Activated CD8-positive, alpha-beta T cell treated with anti-CD3 and anti-CD28 coated beads for 36 hours (primary cell): Measurements from ENCODE around the gene CD109. TPM values are rescaled to one million over a fixed set of nuclear protein-coding genes. Genes with fewer than 3 reads are reported as not detected.

ENCODE experiments used
- ATAC-seq: fragments of 200-7000 bp; cut with Tn5 transposase; one replicate; pipeline ENCODE4 v1.10.0; 2021; ENCODE audit warnings: mild to moderate bottlenecking, moderate library complexity
- CTCF ChIA-PET: fragments of 350-600 bp; sonication (Branson Sonifier 250); formaldehyde crosslinking; loops from one replicate; lab custom pipeline; 2021; ENCODE audit warnings: antibody characterized with exemption; lab: Charles Lee
- POLR2A ChIA-PET: fragments of 350-600 bp; sonication (Branson Sonifier 250); formaldehyde crosslinking; loops from one replicate; lab custom pipeline; 2021; ENCODE audit warnings: antibody characterized with exemption; lab: Charles Lee
- DNase-seq: peaks from one replicate; pipeline ENCODE4 v3.0.0-alpha.2; 2020
- H3K27ac Mint-ChIP-seq: one replicate; pipeline ENCODE4 v1.8.0; 2021; ENCODE audit warnings: mild to moderate bottlenecking, mixed read lengths
- H3K27me3 Mint-ChIP-seq: one replicate; pipeline ENCODE4 v1.8.0; 2021; ENCODE audit warnings: mixed read lengths
- H3K36me3 Mint-ChIP-seq: one replicate; pipeline ENCODE4 v1.8.0; 2021; ENCODE audit warnings: low read depth, mixed read lengths
- H3K4me1 Mint-ChIP-seq: one replicate; pipeline ENCODE4 v1.8.0; 2021; ENCODE audit warnings: low read depth, mixed read lengths
- H3K4me3 Mint-ChIP-seq: one replicate; pipeline ENCODE4 v1.8.0; 2021; ENCODE audit warnings: mild to moderate bottlenecking, moderate library complexity, mixed read lengths
- H3K9me3 Mint-ChIP-seq: one replicate; pipeline ENCODE4 v1.8.0; 2021; ENCODE audit warnings: mixed read lengths
- intact Hi-C: fragments of 100-400 bp; cut with micrococcal nuclease; formaldehyde crosslinking; loops from one replicate; pipeline ENCODE4 v1.10.0; 2022
- total RNA-seq, 2 experiments: library from RNA; stranded (reverse); gene quantifications; one replicate each; pipeline ENCODE4 v1.2.3, GENCODE V29; 2021
- TF ChIP-seq, protein P1 (sequence below): fragments of 200-600 bp; IDR thresholded peaks from one replicate; pipeline ENCODE4 v1.8.0; 2022; ENCODE audit warnings: antibody characterized with exemption, mild to moderate bottlenecking

CD109 gene
- 10 to 100 TPM in 1 of 2 experiments, 1 to 10 TPM in 1; 9.5 to 10.6 TPM for total RNA-seq

DNA sequence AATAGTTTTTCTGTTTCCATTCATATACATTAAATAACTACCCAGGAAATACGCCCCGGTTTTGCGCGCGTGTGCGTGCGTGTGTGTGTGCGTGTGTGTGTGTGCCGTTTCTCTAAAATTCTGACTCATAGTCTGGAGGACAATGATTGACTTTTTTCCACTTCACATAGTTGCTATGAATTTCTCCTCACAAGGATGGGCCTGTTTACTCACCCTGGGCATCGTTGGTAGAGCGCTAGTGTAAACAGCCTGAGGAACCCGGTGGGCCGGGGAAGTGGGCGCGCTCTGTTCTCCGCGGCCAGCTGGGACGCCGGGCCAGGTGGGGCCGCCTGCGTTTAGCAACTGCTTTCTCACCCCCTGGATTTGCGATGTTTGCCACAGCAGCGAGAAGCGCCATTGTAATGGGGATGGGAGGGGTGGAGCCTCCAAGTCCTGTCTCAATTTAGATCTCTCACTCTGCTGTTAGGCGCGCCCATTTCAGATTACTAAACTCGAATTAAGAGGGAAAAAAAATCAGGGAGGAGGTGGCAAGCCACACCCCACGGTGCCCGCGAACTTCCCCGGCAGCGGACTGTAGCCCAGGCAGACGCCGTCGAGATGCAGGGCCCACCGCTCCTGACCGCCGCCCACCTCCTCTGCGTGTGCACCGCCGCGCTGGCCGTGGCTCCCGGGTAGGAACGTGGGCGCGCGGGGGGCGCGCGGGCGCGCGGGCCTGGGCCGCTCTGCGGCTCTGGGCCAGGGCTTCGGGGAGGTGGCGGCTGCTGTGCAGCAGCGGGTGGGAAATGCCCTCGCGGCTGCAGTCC lies at the start of gene CD109:
CD109 (plus strand) TSS at position 585 of the 803 bp plus-strand sequence; CDS start at position 598, 13 bp downstream.
- TF ChIP-seq, protein P1, sequence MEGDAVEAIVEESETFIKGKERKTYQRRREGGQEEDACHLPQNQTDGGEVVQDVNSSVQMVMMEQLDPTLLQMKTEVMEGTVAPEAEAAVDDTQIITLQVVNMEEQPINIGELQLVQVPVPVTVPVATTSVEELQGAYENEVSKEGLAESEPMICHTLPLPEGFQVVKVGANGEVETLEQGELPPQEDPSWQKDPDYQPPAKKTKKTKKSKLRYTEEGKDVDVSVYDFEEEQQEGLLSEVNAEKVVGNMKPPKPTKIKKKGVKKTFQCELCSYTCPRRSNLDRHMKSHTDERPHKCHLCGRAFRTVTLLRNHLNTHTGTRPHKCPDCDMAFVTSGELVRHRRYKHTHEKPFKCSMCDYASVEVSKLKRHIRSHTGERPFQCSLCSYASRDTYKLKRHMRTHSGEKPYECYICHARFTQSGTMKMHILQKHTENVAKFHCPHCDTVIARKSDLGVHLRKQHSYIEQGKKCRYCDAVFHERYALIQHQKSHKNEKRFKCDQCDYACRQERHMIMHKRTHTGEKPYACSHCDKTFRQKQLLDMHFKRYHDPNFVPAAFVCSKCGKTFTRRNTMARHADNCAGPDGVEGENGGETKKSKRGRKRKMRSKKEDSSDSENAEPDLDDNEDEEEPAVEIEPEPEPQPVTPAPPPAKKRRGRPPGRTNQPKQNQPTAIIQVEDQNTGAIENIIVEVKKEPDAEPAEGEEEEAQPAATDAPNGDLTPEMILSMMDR = no peak
- Mint-ChIP-seq H3K4me3 (peak within 1 kb of the TSS; percentile 95), H3K36me3 (peaks cover 18% of the 10 kb centered on the region), H3K4me1 (peaks cover 41% of the 10 kb centered on the region), H3K9me3 (no peaks in the 10 kb centered on the region), H3K27me3 (peaks cover 32% of the 10 kb centered on the region), H3K27ac (peak within 1 kb of the TSS; percentile 98)
- ATAC-seq (peak; percentile 87), DNase-seq (peak; percentile 86)
- ChIA-PET CTCF (interaction anchor here (2.6 kb wide), 1 partner anchor 37 kb away, joined by 16 read pairs; no protein-coding TSS in a partner anchor), POLR2A (interaction anchor here (0.8 to 2.2 kb wide), 5 partner anchors 27 to 1910 kb away, joined by 3 to 13 read pairs (median 4); no protein-coding TSS in a partner anchor)
- intact Hi-C loops = loop anchor here (1.0 kb wide), 2 partner anchors 26 to 42 kb away; no protein-coding TSS in a partner anchor

DNA sequence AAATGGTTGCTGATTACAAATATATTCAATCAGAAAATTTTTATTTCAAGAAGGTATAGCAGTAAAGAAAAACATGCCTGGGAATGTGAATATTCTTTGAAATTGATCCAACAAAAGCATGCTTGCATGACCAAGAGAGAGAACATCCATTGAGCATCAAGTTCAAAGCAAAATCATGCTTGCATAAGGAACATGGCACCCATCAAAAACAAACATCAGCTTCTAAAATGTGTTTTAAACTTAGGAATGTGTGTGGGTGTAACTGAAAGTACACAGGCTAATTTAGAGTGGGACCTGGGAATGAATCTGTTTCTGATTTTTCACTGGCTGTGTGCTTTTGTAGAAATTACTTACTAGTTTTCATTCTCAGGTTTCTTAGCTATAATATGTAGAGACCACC lies 47.8 kb upstream of the CD109 start:
- Mint-ChIP-seq H3K36me3 (peaks cover 5% of the 10 kb centered on the region), H3K9me3 (no peaks in the 10 kb centered on the region), H3K27ac (no peak overlapping the region), H3K4me1 (peaks cover 18% of the 10 kb centered on the region), H3K4me3 (no peak overlapping the region), H3K27me3 (no peaks in the 10 kb centered on the region)
- intact Hi-C loops = no loop called here
- ChIA-PET CTCF (interaction anchor here (1.5 kb wide), 1 partner anchor 121 kb away, joined by 4 read pairs; no protein-coding TSS in a partner anchor), POLR2A (interaction anchor here (1.0 to 1.1 kb wide), 2 partner anchors 128 to 134 kb away, joined by 4 read pairs; partner anchors contain the start of gene EEF1A1)
- TF ChIP-seq, protein P1 = no peak
- DNase-seq (no peak), ATAC-seq (no peak)

DNA sequence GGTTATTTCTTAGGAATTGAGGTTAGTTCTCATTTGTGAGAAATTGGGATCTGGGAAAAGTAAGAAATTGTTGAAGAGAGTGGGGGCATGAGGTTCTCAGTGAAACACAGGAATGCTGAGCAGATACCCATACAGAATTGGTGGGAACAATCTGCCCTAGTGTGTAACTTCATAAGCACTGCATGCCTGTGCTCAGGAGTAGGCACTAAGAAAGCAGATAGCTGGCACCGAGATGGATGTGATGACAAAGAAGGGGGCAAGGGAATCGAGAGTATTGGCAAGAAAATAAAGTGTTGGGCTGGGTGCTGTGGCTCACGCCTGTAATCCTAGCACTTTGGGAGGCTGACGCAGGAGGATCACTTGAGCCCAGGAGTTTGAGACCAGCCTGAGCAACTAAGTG lies 46.2 kb upstream of the CD109 start:
- Mint-ChIP-seq H3K9me3 (no peaks in the 10 kb centered on the region), H3K27ac (no peak overlapping the region), H3K4me1 (peaks cover 17% of the 10 kb centered on the region), H3K36me3 (peaks cover 5% of the 10 kb centered on the region), H3K27me3 (no peaks in the 10 kb centered on the region), H3K4me3 (no peak overlapping the region)
- TF ChIP-seq, protein P1 = no peak
- ChIA-PET CTCF (no interaction called here), POLR2A (no interaction called here)
- DNase-seq (no peak), ATAC-seq (no peak)
- intact Hi-C loops = loop anchor here (5.0 kb wide), 1 partner anchor 127 kb away; the partner anchor contains the start of gene EEF1A1

DNA sequence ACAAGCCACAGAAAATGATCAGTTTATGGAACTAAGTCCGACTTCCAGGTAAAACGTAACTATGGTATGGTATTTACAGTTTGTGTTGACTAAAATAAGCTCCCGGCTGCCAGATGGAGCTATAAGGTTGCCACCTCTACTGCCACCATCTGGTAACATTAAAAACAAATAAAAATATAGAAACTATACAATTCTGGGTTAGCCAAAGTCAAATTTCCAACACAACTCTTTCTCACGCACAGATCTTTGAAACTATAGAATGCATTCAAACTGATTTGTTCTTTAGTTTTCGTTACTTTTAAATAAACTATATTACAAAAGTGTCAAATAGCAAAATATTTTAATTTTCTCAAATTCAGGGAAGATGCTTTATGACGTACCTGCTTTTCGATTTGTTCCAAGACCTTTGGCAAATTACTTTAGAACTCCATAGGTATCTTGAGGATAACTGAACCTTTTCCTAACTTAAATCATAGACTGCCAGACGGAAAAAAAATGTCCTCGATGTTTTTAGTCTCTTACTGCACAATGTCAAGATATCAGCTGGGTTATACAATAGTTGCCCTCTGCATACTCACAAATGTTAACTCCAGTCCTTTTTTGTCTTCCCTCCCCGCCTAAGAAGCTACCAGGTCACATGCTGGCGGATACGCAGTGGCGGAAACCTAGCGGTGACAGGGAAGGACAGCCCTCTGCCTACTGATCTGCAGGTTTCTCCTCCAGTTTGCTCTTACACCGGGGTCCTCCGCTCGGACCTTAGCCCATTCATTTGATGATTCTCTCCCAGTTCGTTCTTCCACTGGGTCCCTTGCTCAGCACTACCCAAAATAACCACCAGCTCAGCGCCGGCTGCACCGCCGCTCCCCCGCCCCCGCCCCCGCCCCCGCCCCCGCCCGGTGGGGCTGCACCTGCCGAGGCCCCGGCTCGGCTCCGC lies 43.1 kb upstream of the CD109 start:
- peak; percentile 79 for DNase-seq
- peak overlapping the region; percentile 87 for H3K4me3 Mint-ChIP-seq
- intact Hi-C loops = loop anchor here (5.0 kb wide), 1 partner anchor 131 kb away; the partner anchor contains the start of gene EEF1A1
- TF ChIP-seq, protein P1 = peak; percentile 59
- H3K4me1 Mint-ChIP-seq = peaks cover 31% of the 10 kb centered on the region
- ChIA-PET CTCF (interaction anchor here (0.6 to 3.0 kb wide), 31 partner anchors 9 to 344 kb away, joined by 3 to 15 read pairs (median 4); partner anchors contain the start of genes EEF1A1 and MTO1), POLR2A (interaction anchor here (1.1 to 4.5 kb wide), 10 partner anchors 10 to 202 kb away, joined by 3 to 78 read pairs (median 8); partner anchors contain the start of genes CGAS, EEF1A1 and MTO1)
- no peaks in the 10 kb centered on the region for H3K27me3 Mint-ChIP-seq
- H3K27ac Mint-ChIP-seq = peak overlapping the region; percentile 92
- peak; percentile 50 for ATAC-seq
- H3K36me3 Mint-ChIP-seq = peaks cover 5% of the 10 kb centered on the region
- H3K9me3 Mint-ChIP-seq = no peaks in the 10 kb centered on the region
